SK-N-MC (cell line): Measurements from ENCODE around the gene LEFTY2.

Experiments
- DNase-seq: peaks from one replicate; pipeline ENCODE4 v3.0.0-alpha.2; 2011; ENCODE audit warnings: low read depth, low spot score
- H3K27ac ChIP-seq: fragments of 200-600 bp; sonication (generic); 2 replicates; pipeline ENCODE4 v1.5.1; 2016; ENCODE audit warnings: mixed run types
- H3K36me3 ChIP-seq: fragments of 200-600 bp; sonication (generic); 2 replicates; pipeline ENCODE4 v1.6.1; 2017; ENCODE audit warnings: antibody characterized with exemption, low read length, mixed read lengths; ENCODE audit not compliant: insufficient read depth
- H3K4me3 ChIP-seq: fragments of 200-600 bp; sonication (generic); 2 replicates; pipeline ENCODE4 v1.5.1; 2016
- H3K9ac ChIP-seq: fragments of 200-600 bp; sonication (generic); 2 replicates; pipeline ENCODE4 v1.8.0; 2017; ENCODE audit warnings: mixed run types, mixed read lengths; ENCODE audit not compliant: insufficient read length
- H3K9me3 ChIP-seq: fragments of 200-600 bp; sonication (generic); 2 replicates; pipeline ENCODE4 v1.6.1; 2017; ENCODE audit warnings: low read depth, mild to moderate bottlenecking, antibody characterized with exemption, low read length, moderate library complexity, mixed read lengths
- EZH2 ChIP-seq: fragments of 200-600 bp; sonication (generic); IDR thresholded peaks from one replicate; pipeline ENCODE4 v1.6.1; 2017; ENCODE audit warnings: antibody characterized with exemption
- FOXP2 ChIP-seq: optimal IDR thresholded peaks from 2 replicates; pipeline ENCODE3; 2011; ENCODE audit warnings: mild to moderate bottlenecking, moderate library complexity; ENCODE audit not compliant: insufficient read depth; ENCODE audit errors: extremely low read length, control extremely low read depth
- POLR2AphosphoS5 ChIP-seq: IDR thresholded peaks from 2 replicates; pipeline ENCODE4 v1.6.1; 2012; ENCODE audit warnings: mild to moderate bottlenecking, low read depth, low read length, borderline replicate concordance

LEFTY2 gene

DNA sequence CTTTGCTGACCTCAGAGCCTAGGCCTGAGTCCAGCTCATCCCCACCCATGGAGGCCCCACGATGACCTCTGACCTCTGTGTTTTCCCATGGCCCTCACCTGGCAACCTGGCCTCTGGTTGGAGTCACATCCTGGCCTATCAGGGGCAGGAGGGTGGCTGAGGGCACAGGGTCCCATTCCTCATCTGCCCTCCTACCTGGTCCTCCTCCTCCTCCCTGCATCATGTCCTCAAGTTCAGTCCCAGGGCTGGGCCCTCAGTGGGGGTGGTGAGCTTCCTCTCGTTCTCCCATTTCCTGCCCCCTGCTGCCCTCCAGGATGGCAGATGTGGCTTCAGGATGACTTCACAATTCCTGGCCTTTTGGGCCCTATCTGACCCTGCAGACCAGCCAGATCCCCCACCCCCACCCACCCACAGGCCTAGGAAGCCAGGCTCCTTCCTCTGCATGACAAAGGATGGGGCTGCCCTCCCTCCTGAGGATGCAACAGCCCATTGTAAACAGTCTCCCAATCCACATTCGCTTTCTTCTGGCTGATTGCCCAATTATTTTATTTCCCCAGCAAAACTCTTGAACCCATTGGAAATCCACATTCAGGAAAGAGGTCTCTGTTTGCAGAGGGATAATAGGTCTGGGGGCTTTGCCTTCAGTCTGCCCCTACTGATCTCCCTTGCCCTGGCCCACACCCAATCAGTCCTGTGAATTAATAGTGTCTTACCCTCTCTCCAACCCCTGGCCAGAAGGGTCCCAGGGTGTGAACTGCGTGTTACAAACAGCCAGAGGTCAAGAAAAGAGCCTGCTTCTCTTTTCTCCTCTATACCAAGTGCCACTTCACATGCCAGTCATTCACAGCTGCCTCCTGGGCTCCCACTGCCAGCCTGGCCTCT, 41.7 kb downstream of the LEFTY2 start:
- H3K27ac ChIP-seq: no peak overlapping the region
- H3K4me3 ChIP-seq: no peak overlapping the region
- TF ChIP-seq EZH2: no peak
- no peak overlapping the region for H3K9ac ChIP-seq
- H3K36me3 ChIP-seq: no peaks in the 10 kb centered on the region
- DNase-seq: no peak
- H3K9me3 ChIP-seq: no peaks in the 10 kb centered on the region

DNA sequence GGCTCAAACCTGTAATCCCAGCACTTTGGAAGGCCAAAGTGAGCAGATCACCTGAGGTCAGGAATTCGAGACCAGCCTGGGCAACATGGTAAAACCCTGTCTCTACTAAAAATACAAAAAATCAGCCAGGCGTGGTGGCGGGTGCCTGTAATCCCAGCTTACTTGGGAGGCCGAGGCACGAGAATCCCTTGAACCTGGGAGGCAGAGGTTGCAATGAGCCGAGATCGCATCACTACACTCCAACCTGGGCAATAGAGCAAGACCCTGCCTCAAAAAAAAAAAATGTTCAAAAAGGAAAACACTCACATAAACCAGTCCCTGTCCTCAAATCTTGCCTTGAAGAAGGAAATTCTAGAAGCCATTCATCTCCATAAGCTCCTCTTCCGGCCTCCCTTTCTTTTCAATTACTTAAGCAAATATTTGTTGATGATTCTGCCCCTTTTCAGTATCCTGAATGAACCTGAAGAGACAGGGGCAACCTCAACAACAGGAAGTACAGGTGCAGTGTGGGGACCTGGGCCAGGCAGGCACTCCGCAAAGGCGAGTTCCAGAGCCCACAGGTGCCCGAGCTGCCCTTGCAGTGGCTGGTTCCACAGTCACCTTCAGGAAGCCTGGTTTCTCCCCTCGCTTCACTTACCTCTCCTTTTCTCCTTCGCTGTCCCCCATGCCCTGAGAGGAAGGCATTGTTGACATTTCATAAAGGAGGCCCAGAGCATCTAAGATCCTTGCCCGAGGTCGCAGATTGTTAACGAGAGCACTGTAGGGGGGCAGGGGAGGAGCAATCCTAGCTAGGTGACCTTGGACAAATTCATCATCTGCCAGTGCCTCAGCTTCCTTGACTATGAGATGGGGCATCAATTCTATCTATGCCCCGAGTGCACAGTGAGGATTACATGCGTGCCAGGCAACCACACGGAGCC, 43.2 kb downstream of the LEFTY2 start:
- H3K9ac ChIP-seq: no peak overlapping the region
- no peaks in the 10 kb centered on the region for H3K36me3 ChIP-seq
- TF ChIP-seq EZH2: no peak
- no peak for TF ChIP-seq FOXP2
- no peak for TF ChIP-seq POLR2AphosphoS5
- no peak overlapping the region for H3K4me3 ChIP-seq
- H3K9me3 ChIP-seq: no peaks in the 10 kb centered on the region
- H3K27ac ChIP-seq: no peak overlapping the region
- DNase-seq: no peak

DNA sequence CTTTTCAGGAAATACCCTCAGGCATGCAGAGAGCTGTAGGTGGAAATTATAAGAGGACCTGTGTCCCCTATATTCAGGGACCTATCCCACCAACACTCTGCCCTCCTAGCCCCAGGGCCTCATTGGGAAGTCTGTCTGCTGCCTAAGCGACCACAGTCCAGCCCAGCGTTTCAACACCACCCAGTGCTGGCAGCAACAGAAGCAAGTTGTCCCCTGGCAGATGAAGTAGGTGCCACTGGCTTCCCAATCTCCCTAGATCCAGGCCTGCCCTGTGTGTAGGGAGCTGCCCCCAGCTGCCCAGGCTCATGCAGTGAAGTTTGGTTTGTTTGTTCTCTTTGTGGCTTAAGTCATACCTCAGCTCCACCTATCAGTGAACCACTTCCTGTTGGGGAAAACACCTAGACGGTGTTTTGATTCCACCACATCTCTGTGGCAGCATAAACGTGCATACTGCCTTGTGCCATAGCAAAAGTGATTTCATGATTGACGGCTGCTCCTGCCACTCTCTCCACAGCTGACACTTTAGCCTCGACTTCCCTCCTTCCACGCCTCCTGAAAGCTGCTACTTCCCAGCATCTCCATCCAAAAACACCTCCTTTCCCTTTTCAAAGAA, 44.0 kb downstream of the LEFTY2 start:
- H3K9ac ChIP-seq: no peak overlapping the region
- no peak overlapping the region for H3K4me3 ChIP-seq
- H3K36me3 ChIP-seq: no peaks in the 10 kb centered on the region
- TF ChIP-seq EZH2 (no peak), POLR2AphosphoS5 (no peak), FOXP2 (no peak)
- H3K27ac ChIP-seq: no peak overlapping the region
- no peak for DNase-seq
- no peaks in the 10 kb centered on the region for H3K9me3 ChIP-seq

DNA sequence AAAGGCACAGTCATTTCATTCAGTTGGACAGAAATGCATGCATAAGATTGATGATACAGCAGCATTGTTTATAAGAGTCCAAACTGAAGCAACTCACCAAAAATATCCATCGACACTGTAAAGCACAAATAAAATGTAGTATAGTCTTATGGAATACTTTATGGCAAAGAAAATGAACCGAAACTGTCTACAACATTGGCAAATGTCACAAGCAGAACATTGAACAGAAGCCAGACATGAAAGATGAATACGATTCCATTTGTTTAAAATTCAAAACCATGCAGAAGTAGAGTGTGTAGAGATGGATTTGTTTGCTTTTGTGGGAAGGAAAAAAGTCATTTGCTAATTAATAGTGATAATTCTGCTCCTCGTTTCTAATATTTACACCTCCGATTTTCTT, 44.5 kb downstream of the LEFTY2 start:
- H3K4me3 ChIP-seq: no peak overlapping the region
- DNase-seq: no peak
- H3K9ac ChIP-seq: no peak overlapping the region
- H3K9me3 ChIP-seq: no peaks in the 10 kb centered on the region
- no peaks in the 10 kb centered on the region for H3K36me3 ChIP-seq
- TF ChIP-seq FOXP2: no peak
- TF ChIP-seq POLR2AphosphoS5: no peak
- no peak for TF ChIP-seq EZH2
- H3K27ac ChIP-seq: no peak overlapping the region

- Histone ChIP-seq H3K9me3 (no peaks in the 10 kb centered on the region), H3K36me3 (no peaks in the 10 kb centered on the region), H3K9ac (no peak overlapping the region), H3K27ac (no peak overlapping the region), H3K4me3 (no peak overlapping the region)
- no peak for DNase-seq
- no peak for TF ChIP-seq POLR2AphosphoS5
Observed at GRCh38 chr1:225892307-225892706, 48.7 kb downstream of the LEFTY2 start.

DNA sequence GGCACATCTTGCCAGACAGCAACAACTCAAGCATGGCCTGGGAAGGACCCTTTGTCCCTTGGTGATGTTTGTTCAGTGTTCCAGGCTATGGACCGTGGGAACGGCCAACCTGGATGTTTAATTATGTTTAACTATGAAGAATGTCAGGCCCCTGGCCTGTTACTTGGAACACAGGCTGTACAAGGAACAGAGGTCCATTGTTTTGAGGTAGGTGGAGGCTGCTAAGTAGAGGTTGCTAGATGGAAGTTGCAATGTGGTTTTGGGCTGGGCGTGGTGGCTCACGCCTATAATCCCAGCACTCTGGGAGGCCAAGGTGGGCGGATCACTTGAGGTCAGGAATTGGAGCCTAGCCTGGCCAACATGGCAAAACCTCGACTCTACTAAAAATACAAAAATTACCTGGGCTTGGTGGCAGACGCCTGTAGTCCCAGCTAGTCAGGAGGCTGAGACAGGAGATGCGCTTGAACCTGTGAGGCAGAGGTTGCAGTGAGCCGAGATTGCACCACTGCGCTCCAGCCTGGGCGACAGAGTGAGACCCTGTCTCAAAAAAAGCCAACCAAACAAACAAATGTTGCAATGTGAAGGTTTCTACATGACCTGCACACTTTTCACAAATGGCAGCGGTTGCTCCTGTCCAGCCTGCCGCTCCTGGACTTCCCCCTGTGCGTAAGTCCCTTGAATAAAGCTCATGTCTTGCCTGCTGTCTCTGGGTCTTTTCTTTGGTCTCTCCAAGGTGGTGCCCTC, 49.6 kb downstream of the LEFTY2 start:
- Histone ChIP-seq H3K9ac (no peak overlapping the region), H3K4me3 (no peak overlapping the region), H3K9me3 (no peaks in the 10 kb centered on the region), H3K27ac (no peak overlapping the region), H3K36me3 (no peaks in the 10 kb centered on the region)
- TF ChIP-seq POLR2AphosphoS5: no peak
- no peak for TF ChIP-seq FOXP2
- no peak for TF ChIP-seq EZH2
- no peak for DNase-seq

GRCh38 chr1:225890346-225891228, 50.4 kb downstream of the LEFTY2 start:
- no peaks in the 10 kb centered on the region for H3K9me3 ChIP-seq
- H3K9ac ChIP-seq: no peak overlapping the region
- no peak overlapping the region for H3K4me3 ChIP-seq
- no peak overlapping the region for H3K27ac ChIP-seq
- TF ChIP-seq FOXP2 (no peak), EZH2 (no peak), POLR2AphosphoS5 (no peak)
- no peak for DNase-seq
- no peaks in the 10 kb centered on the region for H3K36me3 ChIP-seq

DNA sequence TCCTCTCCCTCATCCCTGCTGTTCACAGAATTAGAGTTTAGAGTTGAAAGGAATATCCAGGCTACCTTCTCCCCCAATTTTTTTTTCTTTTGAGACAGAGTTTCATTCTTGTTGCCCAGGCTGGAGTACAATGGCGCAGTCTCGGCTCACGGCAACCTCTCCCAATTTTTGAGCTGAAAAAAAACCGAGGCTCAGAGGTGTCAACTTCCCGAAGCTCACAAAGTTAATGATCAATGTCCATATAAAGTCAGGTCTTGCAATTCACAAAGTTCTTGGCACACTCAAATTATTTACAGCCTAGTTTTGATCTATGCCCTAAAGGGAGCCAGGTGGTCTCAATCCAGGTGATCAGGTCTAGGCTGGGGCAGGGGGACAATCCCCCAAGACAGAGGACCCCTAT, 51.3 kb downstream of the LEFTY2 start:
- Histone ChIP-seq H3K4me3 (no peak overlapping the region), H3K9ac (no peak overlapping the region), H3K27ac (no peak overlapping the region), H3K9me3 (no peaks in the 10 kb centered on the region), H3K36me3 (no peaks in the 10 kb centered on the region)
- TF ChIP-seq POLR2AphosphoS5: no peak
- TF ChIP-seq FOXP2: no peak
- no peak for TF ChIP-seq EZH2
- DNase-seq: no peak
